ENCODE results near the gene CCSER2.
"Not testable (repeated sequence)": the region's sequence is repeated elsewhere in the genome, so short reads cannot be mapped to it uniquely, and the experiment has no call there.

Gene CCSER2

DNA sequence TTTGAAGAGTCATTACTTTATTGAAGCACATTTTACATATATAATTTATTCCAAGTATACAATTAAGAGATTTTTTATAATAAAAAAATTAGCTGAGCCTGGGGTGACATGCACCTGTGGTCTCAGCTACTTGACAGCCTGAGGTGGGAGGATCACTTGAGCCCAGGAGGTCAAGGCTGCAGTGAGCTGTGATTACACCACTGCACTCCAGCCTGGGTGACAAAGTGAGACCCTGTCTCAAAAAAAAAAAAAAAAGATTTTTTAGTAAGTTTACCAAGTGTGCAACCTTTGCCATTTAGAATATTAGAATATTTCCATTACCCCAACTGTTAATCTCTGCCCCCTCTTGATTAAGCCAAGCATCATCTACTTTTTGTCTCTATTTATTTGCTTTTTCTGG lies 196.0 kb downstream of the CCSER2 start:
- DNase-seq, result no peak

GRCh38 chr10:84525120-84525806 lies 196.9 kb downstream of the CCSER2 start:
- peak; percentile 7 for DNase-seq

DNA sequence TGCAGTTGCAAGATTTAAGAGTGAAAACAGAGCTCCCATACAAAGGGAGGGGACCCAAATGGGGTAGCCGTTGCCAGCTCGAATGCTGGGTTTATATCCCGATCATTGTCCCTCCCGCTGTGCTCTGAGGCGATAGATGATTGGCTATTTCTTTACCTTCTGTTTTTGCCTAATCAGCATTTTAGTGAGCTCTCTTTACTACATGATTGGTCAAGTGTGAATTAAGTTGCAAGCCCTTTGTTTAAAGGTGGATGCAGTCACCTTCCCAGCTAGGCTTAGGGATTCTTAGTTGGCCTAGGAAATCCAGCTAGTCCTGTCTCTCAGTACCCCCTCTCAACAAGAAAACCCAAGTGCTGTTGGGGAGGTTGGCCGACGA lies 197.4 kb downstream of the CCSER2 start:
- not testable (repeated sequence) for DNase-seq

GRCh38 chr10:84527386-84527785 lies 199.0 kb downstream of the CCSER2 start:
- DNase-seq, result not testable (repeated sequence)

DNA sequence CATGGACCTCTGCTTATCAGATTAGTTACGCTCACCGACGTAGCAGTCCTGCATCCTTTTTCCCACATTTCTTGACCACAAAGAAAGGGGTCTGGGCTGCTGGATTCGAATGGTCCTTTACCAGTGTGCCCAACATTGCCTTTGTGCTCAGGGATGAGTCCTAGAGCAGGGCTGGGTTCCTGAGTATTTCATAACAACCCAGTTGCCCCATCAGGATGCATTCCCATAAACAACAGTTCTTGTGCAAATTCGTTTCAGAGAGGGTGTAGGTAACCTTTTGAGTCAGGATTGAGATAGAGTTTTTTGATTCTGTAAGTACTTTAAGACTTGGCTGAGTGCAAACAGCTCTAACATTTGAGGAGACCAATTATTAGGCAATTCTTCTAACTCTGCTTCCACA lies 200.1 kb downstream of the CCSER2 start:
- DNase-seq, result not testable (repeated sequence)

DNA sequence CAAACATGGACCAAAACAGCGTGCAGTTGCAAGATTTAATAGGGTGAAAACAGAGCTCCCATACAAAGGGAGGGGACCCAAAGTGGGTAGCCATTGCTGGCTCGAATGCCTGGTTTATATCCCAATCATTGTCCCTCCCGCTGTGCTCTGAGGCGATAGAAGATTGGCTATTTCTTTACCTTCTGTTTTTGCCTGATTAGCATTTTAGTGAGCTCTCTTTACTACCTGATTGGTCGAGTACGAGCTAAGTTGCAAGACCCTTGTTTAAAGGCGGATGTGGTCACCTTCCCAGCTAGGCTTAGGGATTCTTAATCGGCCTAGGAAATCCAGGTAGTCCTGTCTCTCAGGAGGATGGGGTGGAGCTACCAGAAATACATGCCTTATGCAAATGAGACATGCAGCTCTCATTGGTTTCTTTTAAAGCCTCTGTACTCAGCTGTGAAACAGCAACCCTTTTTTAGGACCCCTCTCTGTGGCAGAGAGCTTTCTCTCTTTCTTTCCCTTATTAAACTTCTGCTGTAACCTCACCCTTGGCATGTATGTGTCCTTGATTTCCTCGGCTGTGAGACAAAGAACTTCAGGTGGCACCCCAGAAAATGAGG lies 202.4 kb downstream of the CCSER2 start:
- no peak for DNase-seq

GRCh38 chr10:84531396-84531795 lies 203.0 kb downstream of the CCSER2 start:
- no peak for DNase-seq

- no peak for DNase-seq
These were observed 205.8 kb downstream of the CCSER2 start for GRCh38 chr10:84534168-84534567.

- peak; percentile 79 for DNase-seq
These were observed 209.1 kb downstream of the CCSER2 start for GRCh38 chr10:84537447-84537931.

DNA sequence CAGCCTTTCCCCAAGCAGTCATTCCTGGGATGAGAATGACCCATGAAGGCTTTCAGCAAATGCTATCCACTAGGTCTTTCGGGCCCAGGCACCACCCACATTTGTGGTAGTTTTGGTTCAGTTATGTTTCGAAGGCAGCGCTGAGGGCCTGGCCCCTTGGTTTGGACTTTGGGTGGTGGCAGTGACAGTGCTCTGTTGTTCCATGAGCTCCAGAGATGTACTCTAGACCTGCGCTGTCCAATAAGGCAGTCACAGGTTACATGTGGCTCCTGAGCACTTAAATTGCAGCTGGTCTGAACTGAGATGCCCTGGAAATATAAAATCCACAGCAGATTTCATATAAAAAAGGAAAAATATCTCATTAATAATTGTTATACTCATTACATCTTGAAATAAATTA lies 209.6 kb downstream of the CCSER2 start:
- no peak for DNase-seq

GRCh38 chr10:84539216-84539615 lies 210.8 kb downstream of the CCSER2 start:
- no peak for DNase-seq

DNA sequence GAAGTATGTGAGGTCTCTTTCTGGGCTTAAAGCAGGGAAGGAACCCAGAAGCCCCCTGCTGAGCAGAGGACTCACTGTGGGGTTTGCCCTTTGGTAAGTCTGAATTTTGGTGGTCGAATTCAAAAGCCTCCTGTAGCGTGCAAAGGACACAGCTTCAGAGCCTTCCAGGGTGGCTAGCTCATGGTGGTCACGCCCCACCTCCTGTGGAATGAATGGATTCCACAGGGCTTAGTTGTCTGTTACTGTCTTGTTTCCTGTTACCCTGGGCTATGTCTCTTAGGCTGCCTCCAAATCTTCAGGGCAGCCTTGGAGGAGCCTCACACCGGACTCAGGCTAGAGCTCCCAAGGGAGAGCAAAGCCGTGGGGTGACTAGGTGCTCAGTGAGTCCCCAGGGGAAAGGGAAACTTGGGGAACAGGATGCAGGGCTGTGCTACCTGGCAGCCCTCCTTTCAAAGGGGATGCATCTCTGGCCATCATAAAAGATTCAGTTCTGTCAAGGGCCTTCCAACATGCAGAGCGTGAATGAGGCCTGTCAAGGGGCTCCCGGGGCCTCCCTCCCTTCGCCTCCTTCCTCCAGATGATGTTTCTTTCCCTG lies 211.7 kb downstream of the CCSER2 start:
- DNase-seq, result no peak

GRCh38 chr10:84540617-84541288 lies 212.4 kb downstream of the CCSER2 start:
- peak; percentile 18 for DNase-seq

GRCh38 chr10:84541289-84541637 lies 212.9 kb downstream of the CCSER2 start:
- no peak for DNase-seq

DNA sequence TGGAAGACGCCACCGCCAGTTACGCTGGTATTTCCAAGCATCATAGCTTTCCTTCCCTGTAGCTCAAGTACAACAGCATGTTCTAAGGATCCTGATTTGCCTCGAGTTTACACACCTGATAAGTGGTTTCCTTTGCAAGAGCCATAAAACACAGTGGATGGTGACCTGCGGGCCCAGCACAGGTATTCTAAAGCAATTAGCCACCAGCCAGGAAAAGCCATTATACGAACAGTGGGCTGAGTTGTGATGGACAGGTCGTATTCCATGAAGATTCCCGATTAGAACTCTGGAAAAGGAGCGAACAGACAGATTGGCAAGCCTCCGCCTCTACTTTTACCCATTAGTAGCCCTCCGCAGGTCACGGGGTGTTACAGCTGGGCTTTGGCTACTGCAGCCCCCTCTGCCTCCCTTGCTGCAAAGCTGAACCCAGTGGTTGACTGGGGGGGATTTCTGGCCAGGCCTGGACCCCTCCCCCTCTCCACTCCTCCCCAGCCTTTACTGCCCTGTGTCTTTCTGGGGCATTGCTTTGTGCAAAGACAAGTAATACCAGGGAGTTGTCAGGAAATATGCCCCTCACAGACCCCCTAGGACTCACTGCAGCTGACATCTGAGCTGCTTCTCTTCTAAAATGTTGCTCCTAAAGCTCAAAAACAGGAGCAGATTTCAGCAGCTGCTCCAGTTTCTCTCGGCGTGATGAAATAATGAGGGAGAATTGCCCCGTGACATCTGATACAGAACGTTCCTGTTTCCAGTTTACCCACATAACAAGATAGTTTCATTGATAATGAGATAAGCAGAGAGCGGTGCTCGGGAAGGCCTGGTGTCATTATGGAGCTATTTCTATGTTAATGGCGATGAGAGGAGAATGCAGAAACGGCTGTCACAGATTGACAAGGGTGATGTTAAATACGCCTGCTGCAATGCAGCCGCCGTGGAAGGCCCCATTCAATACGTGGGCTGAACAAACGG lies 214.4 kb downstream of the CCSER2 start:
- DNase-seq, result no peak

GRCh38 chr10:84543948-84544347 lies 215.6 kb downstream of the CCSER2 start:
- no peak for DNase-seq

GRCh38 chr10:84545651-84546050 lies 217.3 kb downstream of the CCSER2 start:
- no peak for DNase-seq

DNA sequence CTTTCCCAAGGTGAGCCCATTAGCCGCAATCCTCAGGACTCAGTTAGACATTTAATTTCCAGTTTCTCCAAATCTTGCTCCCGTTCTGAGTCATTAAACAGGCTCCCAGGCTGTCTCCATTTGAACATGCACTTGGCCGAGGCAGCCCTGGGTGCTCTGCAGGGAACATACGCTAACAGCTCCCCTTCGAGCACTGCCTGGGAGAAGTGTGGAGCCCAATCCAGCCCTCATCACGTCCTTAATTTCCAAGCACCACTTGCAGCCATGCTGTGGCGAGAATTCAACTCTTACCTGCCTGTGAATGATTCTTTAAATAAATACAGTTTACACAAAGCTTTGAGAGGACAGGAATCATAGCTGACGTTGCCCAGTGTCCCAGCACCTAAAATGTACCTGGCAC lies 218.2 kb downstream of the CCSER2 start:
- DNase-seq, result no peak

DNA sequence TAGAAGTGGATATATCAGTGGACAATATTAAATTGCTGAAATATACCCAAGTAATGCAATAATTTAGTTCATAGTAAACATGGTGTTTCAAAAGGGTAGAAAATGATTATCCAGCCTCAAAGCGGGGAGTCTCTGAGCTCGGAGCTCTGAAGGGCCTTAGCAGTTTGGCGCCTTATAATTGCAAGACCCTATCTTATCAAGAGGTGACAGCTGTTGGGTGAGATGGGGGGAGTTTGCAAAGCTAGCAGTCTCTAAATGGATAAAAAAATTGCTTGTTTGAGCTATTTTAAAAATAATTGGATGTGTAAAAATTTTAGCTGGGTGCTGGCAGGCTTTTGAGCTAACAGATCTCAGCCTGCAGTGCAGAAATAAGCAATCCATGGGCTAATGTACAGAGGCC lies 219.2 kb downstream of the CCSER2 start:
- no peak for DNase-seq

- DNase-seq, result no peak
These were observed 220.5 kb downstream of the CCSER2 start for GRCh38 chr10:84548869-84549268.

DNA sequence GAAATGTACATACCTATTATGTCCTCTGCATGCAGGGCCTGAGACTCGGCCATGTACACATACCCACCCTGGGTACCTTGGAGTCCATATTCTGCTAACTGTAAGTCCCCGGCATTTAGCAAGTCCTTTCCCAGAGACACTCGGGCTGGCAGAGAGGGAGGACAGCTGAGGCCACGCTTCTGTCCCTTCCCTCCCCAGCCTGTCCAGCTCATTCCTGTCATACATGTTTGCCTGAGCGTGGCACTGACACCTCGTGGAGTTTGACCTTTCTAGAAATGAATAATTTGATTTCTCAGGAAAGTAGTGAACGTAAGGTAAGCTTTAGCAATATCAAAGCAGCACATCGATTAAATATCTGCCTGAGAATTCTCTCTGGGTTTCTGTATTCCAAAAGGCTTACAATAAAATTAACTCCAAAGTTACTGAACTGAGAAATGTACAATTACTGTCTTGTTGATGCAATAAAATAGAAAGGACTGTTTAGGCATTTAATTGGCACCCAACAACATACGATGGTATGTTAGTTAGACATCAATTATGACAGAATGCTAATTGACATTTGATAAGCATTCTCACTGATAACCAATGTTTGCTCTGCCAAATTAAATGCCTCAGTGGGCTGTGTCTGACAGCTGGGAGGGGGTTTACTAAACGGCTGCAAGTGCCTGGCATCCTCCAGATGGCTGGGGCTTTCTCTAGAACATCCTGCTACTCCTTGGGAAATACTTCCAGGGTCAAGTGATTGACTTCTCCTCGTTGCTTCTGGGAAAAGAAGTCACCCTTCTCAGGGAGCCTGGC lies 221.2 kb downstream of the CCSER2 start:
- no peak for DNase-seq
